ENCODE data around the gene HIVEP1.

DNA sequence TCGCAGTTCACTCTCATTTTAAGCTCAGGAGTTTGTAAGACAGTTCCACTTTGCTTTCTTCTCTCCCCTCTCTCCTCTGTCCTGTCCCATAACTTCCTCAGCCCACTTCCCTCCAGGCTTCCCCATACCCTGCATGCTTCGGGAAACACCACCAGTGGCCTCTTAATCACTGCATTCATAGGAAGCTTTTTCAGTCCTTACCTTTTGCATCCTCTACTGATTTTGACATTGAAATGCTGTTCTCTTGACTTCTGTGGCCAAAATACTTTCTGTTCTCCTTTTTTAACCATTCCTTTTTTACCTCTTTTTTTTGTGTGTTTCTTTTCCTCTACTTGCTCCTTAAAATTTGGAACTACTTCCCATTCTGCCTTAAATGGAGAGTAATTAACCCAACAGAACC is 69.7 kb downstream of the HIVEP1 start:
- TF ChIP-seq REST (IDR thresholded peaks at IDR 0.05; ENCODE audit: borderline replicate concordance in 1 of 2, low read depth in 1 of 2, low read length in 2 of 2) (no peak), KAT8 (CRISPR knock-in tag; IDR thresholded peaks at IDR 0.05) (no peak), MYNN (CRISPR knock-in tag; IDR thresholded peaks at IDR 0.05; ENCODE audit: low read depth) (no peak), PHF21A (CRISPR knock-in tag; IDR thresholded peaks at IDR 0.05) (no peak), CHD2 (IDR thresholded peaks at IDR 0.05; ENCODE audit: low read depth, low read length) (no peak), NR2C2 (CRISPR knock-in tag; IDR thresholded peaks at IDR 0.05; ENCODE audit: borderline replicate concordance) (no peak), NCOR1 (IDR thresholded peaks at IDR 0.05; ENCODE audit: borderline replicate concordance, low read length) (no peak), SP140L (CRISPR knock-in tag; IDR thresholded peaks at IDR 0.05; ENCODE audit: borderline replicate concordance) (no peak), ZNF891 (CRISPR knock-in tag; IDR thresholded peaks at IDR 0.05) (no peak), JUNB (CRISPR knock-in tag; IDR thresholded peaks at IDR 0.05; ENCODE audit: borderline replicate concordance) (no peak)
- TF ChIP-seq, protein P1, sequence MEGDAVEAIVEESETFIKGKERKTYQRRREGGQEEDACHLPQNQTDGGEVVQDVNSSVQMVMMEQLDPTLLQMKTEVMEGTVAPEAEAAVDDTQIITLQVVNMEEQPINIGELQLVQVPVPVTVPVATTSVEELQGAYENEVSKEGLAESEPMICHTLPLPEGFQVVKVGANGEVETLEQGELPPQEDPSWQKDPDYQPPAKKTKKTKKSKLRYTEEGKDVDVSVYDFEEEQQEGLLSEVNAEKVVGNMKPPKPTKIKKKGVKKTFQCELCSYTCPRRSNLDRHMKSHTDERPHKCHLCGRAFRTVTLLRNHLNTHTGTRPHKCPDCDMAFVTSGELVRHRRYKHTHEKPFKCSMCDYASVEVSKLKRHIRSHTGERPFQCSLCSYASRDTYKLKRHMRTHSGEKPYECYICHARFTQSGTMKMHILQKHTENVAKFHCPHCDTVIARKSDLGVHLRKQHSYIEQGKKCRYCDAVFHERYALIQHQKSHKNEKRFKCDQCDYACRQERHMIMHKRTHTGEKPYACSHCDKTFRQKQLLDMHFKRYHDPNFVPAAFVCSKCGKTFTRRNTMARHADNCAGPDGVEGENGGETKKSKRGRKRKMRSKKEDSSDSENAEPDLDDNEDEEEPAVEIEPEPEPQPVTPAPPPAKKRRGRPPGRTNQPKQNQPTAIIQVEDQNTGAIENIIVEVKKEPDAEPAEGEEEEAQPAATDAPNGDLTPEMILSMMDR (CRISPR knock-in tag; IDR thresholded peaks at IDR 0.05) = no peak
- TF ChIP-seq, protein P2, sequence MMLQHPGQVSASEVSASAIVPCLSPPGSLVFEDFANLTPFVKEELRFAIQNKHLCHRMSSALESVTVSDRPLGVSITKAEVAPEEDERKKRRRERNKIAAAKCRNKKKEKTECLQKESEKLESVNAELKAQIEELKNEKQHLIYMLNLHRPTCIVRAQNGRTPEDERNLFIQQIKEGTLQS (CRISPR knock-in tag; IDR thresholded peaks at IDR 0.05) = no peak

All from HepG2 (cell line).